Stimulated activated naive CD8-positive, alpha-beta T cell treated with anti-CD3 and anti-CD28 coated beads, Interleukin-15, Interleukin-2, amounts not matched to agents 100 ng/mL and 50 ng/mL, for 24 hours (primary cell): ENCODE results near the gene MFNG.

Experiments
- H3K27ac Mint-ChIP-seq: one replicate; pipeline ENCODE4 v1.8.0; 2021; ENCODE audit warnings: mild to moderate bottlenecking, mixed read lengths
- H3K27me3 Mint-ChIP-seq: one replicate; pipeline ENCODE4 v1.8.0; 2021; ENCODE audit warnings: mixed read lengths
- H3K36me3 Mint-ChIP-seq: one replicate; pipeline ENCODE4 v1.8.0; 2021; ENCODE audit warnings: low read depth, mixed read lengths
- H3K4me1 Mint-ChIP-seq: one replicate; pipeline ENCODE4 v1.8.0; 2021; ENCODE audit warnings: low read depth, mixed read lengths
- H3K4me3 Mint-ChIP-seq: one replicate; pipeline ENCODE4 v1.8.0; 2021; ENCODE audit warnings: mild to moderate bottlenecking, mixed read lengths
- H3K9me3 Mint-ChIP-seq: one replicate; pipeline ENCODE4 v1.8.0; 2021; ENCODE audit warnings: mixed read lengths

Gene MFNG

GRCh38 chr22:37426706-37427134, 59.5 kb downstream of the MFNG start:
- peak overlapping the region; percentile 32 for H3K4me3 Mint-ChIP-seq
- peaks cover 24% of the 10 kb centered on the region for H3K4me1 Mint-ChIP-seq
- peaks cover 53% of the 10 kb centered on the region for H3K27me3 Mint-ChIP-seq
- H3K9me3 Mint-ChIP-seq: no peaks in the 10 kb centered on the region
- no peaks in the 10 kb centered on the region for H3K36me3 Mint-ChIP-seq
- H3K27ac Mint-ChIP-seq: no peak overlapping the region

- Mint-ChIP-seq H3K27me3 (peaks cover 59% of the 10 kb centered on the region), H3K27ac (no peak overlapping the region)
Observed at GRCh38 chr22:37425800-37426705, 60.1 kb downstream of the MFNG start.

GRCh38 chr22:37425369-37425768, 60.8 kb downstream of the MFNG start:
- peaks cover 60% of the 10 kb centered on the region for H3K27me3 Mint-ChIP-seq
- H3K27ac Mint-ChIP-seq: no peak overlapping the region
- H3K36me3 Mint-ChIP-seq: no peaks in the 10 kb centered on the region
- H3K4me1 Mint-ChIP-seq: peaks cover 19% of the 10 kb centered on the region
- H3K9me3 Mint-ChIP-seq: no peaks in the 10 kb centered on the region
- no peak overlapping the region for H3K4me3 Mint-ChIP-seq

More at GRCh38 chr22:37425800-37426705, 60.1 kb downstream of the MFNG start:
- H3K4me1 Mint-ChIP-seq: peaks cover 18% of the 10 kb centered on the region
- H3K9me3 Mint-ChIP-seq: no peaks in the 10 kb centered on the region
- H3K4me3 Mint-ChIP-seq: no peak overlapping the region
- H3K36me3 Mint-ChIP-seq: no peaks in the 10 kb centered on the region

GRCh38 chr22:37423283-37423682, 62.9 kb downstream of the MFNG start:
- H3K4me3 Mint-ChIP-seq: no peak overlapping the region
- no peaks in the 10 kb centered on the region for H3K9me3 Mint-ChIP-seq
- H3K4me1 Mint-ChIP-seq: peaks cover 28% of the 10 kb centered on the region
- no peak overlapping the region for H3K27ac Mint-ChIP-seq
- peaks cover 63% of the 10 kb centered on the region for H3K27me3 Mint-ChIP-seq
- H3K36me3 Mint-ChIP-seq: no peaks in the 10 kb centered on the region

GRCh38 chr22:37421468-37421877, 64.7 kb downstream of the MFNG start:
- peaks cover 69% of the 10 kb centered on the region for H3K27me3 Mint-ChIP-seq
- H3K27ac Mint-ChIP-seq: no peak overlapping the region
- H3K36me3 Mint-ChIP-seq: no peaks in the 10 kb centered on the region
- H3K4me1 Mint-ChIP-seq: peaks cover 31% of the 10 kb centered on the region
- no peak overlapping the region for H3K4me3 Mint-ChIP-seq
- no peaks in the 10 kb centered on the region for H3K9me3 Mint-ChIP-seq

- Mint-ChIP-seq H3K4me3 (peak overlapping the region; percentile 79), H3K27me3 (peaks cover 69% of the 10 kb centered on the region), H3K27ac (no peak overlapping the region), H3K36me3 (no peaks in the 10 kb centered on the region), H3K9me3 (no peaks in the 10 kb centered on the region), H3K4me1 (peaks cover 33% of the 10 kb centered on the region)
Observed at GRCh38 chr22:37420686-37421467, 65.3 kb downstream of the MFNG start.

GRCh38 chr22:37419969-37420685, 66.1 kb downstream of the MFNG start:
- peak overlapping the region; percentile 79 for H3K4me3 Mint-ChIP-seq
- peaks cover 62% of the 10 kb centered on the region for H3K27me3 Mint-ChIP-seq
- no peaks in the 10 kb centered on the region for H3K9me3 Mint-ChIP-seq
- H3K27ac Mint-ChIP-seq: no peak overlapping the region
- peaks cover 32% of the 10 kb centered on the region for H3K4me1 Mint-ChIP-seq
- H3K36me3 Mint-ChIP-seq: no peaks in the 10 kb centered on the region

GRCh38 chr22:37419370-37419968, 66.7 kb downstream of the MFNG start:
- Mint-ChIP-seq H3K36me3 (no peaks in the 10 kb centered on the region), H3K9me3 (no peaks in the 10 kb centered on the region), H3K27me3 (peaks cover 57% of the 10 kb centered on the region), H3K27ac (no peak overlapping the region), H3K4me1 (peaks cover 32% of the 10 kb centered on the region), H3K4me3 (peak overlapping the region; percentile 67)
